HCT116 (cell line): ENCODE measurements around the gene NYAP1. TPM values are rescaled to one million over a fixed set of nuclear protein-coding genes. Genes with fewer than 3 reads are reported as not detected.

ENCODE experiments used
- ATAC-seq: fragments of 200-7000 bp; cut with Tn5 transposase; 2 replicates; pipeline ENCODE4 v1.9.1; 2020; ENCODE audit warnings: mild to moderate bottlenecking, moderate library complexity
- BruUV-seq: library from RNA; stranded (reverse); fragments of 400-500 nt; replicated peaks from 2 replicates; lab custom pipeline; 2021; lab: Mats Ljungman, UMichigan
- CTCF ChIA-PET: fragments of 300-600 bp; sonication (Branson Sonifier 250); formaldehyde crosslinking; loops from one replicate; lab custom pipeline; 2021; ENCODE audit warnings: antibody characterized with exemption; lab: Charles Lee
- POLR2A ChIA-PET: fragments of 300-600, 350-600 bp; sonication (Branson Sonifier 250); formaldehyde crosslinking; loops from one replicate; lab custom pipeline; 2021; ENCODE audit warnings: antibody characterized with exemption; lab: Charles Lee
- RAD21 ChIA-PET, 2 experiments: fragments of 300-600 bp; sonication (Branson Sonifier 250); formaldehyde crosslinking; loops; one replicate each; lab custom pipeline; 2023; ENCODE audit warnings: low total read pairs in 2 of 2; ENCODE audit not compliant: uncharacterized antibody in 2 of 2, unreplicated experiment in 2 of 2, low non-redundant PET in 1 of 2; lab: Charles Lee
- DNase-seq: peaks from one replicate; pipeline ENCODE4 v3.0.0-alpha.2; 2010; ENCODE audit warnings: low read depth, low spot score
- H2AFZ ChIP-seq: fragments of 200-600 bp; shearing (Covaris generic), sonication (generic); 2 replicates; pipeline ENCODE4 v1.6.1; 2017; ENCODE audit warnings: low read depth, mixed run types, mixed read lengths, antibody characterized with exemption, low read length; ENCODE audit not compliant: poor library complexity, severe bottlenecking
- H3K27ac ChIP-seq: 2 replicates; pipeline ENCODE4 v1.5.1; 2012; ENCODE audit warnings: low read depth, low read length
- H3K27me3 ChIP-seq: fragments of 200-600 bp; sonication (generic); 2 replicates; pipeline ENCODE4 v1.6.1; 2016; ENCODE audit warnings: mixed run types, low read length, mixed read lengths; ENCODE audit not compliant: insufficient read depth
- H3K36me3 ChIP-seq, 2 experiments: fragments of 200-500 bp in 1 of 2; fragments of 200-600 bp in 1 of 2; sonication (Bioruptor generic) in 1 of 2; sonication (generic) in 1 of 2; 2 replicates each; pipeline versions ENCODE4 v1.5.1 to v1.6.1; 2014 to 2016; ENCODE audit warnings: low read length in 2 of 2, inconsistent platforms in 1 of 2, mixed read lengths in 1 of 2, mixed run types in 1 of 2; ENCODE audit not compliant: insufficient read depth in 2 of 2, control insufficient read depth in 1 of 2
- H3K4me1 ChIP-seq, 2 experiments: fragments of 200-600 bp in 1 of 2; sonication (generic) in 1 of 2; 2 replicates each; pipeline versions ENCODE4 v1.5.1 to v1.6.1; 2012 to 2017; ENCODE audit warnings: low read length in 2 of 2, inconsistent platforms in 1 of 2, mild to moderate bottlenecking in 1 of 2, mixed read lengths in 1 of 2, mixed run types in 1 of 2, moderate library complexity in 1 of 2; ENCODE audit not compliant: insufficient read depth in 2 of 2, control insufficient read depth in 1 of 2
- H3K4me2 ChIP-seq: fragments of 200-600 bp; sonication (generic); 2 replicates; pipeline ENCODE4 v1.6.1; 2017; ENCODE audit warnings: mixed run types, low read length, mixed read lengths
- H3K4me3 ChIP-seq, 2 experiments: fragments of 200-600 bp in 1 of 2; sonication (generic) in 1 of 2; replicated peaks in 1 of 2; 2 replicates each; pipeline ENCODE4 v1.5.1; 2011 to 2016; ENCODE audit warnings: low read length in 2 of 2, control low read depth in 1 of 2, low read depth in 1 of 2, mild to moderate bottlenecking in 1 of 2, mixed read lengths in 1 of 2, mixed run types in 1 of 2
- H3K79me2 ChIP-seq: fragments of 200-600 bp; sonication (generic); 2 replicates; pipeline ENCODE4 v1.6.1; 2017; ENCODE audit warnings: mild to moderate bottlenecking, mixed run types, low read length, moderate library complexity, mixed read lengths; ENCODE audit not compliant: insufficient read depth
- H3K9ac ChIP-seq: fragments of 200-600 bp; sonication (generic); 2 replicates; pipeline ENCODE4 v1.6.1; 2016; ENCODE audit warnings: low read length, mixed read lengths
- H3K9me2 ChIP-seq: fragments of 200-600 bp; sonication (generic), shearing (Covaris generic); 2 replicates; pipeline ENCODE4 v1.6.1; 2017; ENCODE audit warnings: mixed run types, mild to moderate bottlenecking, moderate library complexity; ENCODE audit not compliant: insufficient read depth
- H3K9me3 ChIP-seq, 2 experiments: fragments of 200-500 bp in 1 of 2; fragments of 200-600 bp in 1 of 2; sonication (Bioruptor generic) in 1 of 2; sonication (generic) in 1 of 2; 2 replicates each; pipeline ENCODE4 v1.6.1; 2014 to 2017; ENCODE audit warnings: low read length in 2 of 2, mixed read lengths in 2 of 2, inconsistent platforms in 1 of 2, low read depth in 1 of 2, mild to moderate bottlenecking in 1 of 2, mixed run types in 1 of 2, moderate library complexity in 1 of 2; ENCODE audit not compliant: control insufficient read depth in 1 of 2, insufficient read depth in 1 of 2
- H4K20me1 ChIP-seq: fragments of 200-600 bp; sonication (generic), shearing (Covaris generic); 2 replicates; pipeline ENCODE4 v1.6.1; 2017; ENCODE audit warnings: mixed run types, mild to moderate bottlenecking, moderate library complexity; ENCODE audit not compliant: insufficient read depth
- CBX3 ChIP-seq: IDR thresholded peaks from 2 replicates; pipeline ENCODE4 v1.6.1; 2012; ENCODE audit warnings: low read depth
- CEBPB ChIP-seq: IDR thresholded peaks from 2 replicates; pipeline ENCODE4 v1.6.1; 2012; ENCODE audit warnings: low read depth
- CTCF ChIP-seq, 3 experiments: fragments of 200-600 bp in 1 of 3; sonication (generic) in 1 of 3; IDR thresholded peaks in 2 of 3; conservative IDR thresholded peaks in 1 of 3; 2 replicates each; pipeline ENCODE4 v1.5.1; 2012 to 2017; ENCODE audit warnings: low read depth in 2 of 3, low read length in 2 of 3, antibody characterized with exemption in 1 of 3, borderline replicate concordance in 1 of 3, control low read depth in 1 of 3, mild to moderate bottlenecking in 1 of 3, mixed read lengths in 1 of 3, mixed run types in 1 of 3, moderate library complexity in 1 of 3; ENCODE audit not compliant: insufficient read depth in 1 of 3
- EGR1 ChIP-seq: IDR thresholded peaks from 2 replicates; pipeline ENCODE4 v1.6.1; 2012; ENCODE audit warnings: low read depth
- ELF1 ChIP-seq: IDR thresholded peaks from 2 replicates; pipeline ENCODE4 v1.6.1; 2012; ENCODE audit warnings: low read depth, borderline replicate concordance
- EZH2 ChIP-seq: fragments of 200-600 bp; sonication (generic); IDR thresholded peaks from 2 replicates; pipeline ENCODE4 v1.6.1; 2017; ENCODE audit warnings: antibody characterized with exemption, mixed run types
- EZH2phosphoT487 ChIP-seq: fragments of 200-600 bp; IDR thresholded peaks from 2 replicates; pipeline ENCODE4 v1.6.1; 2018; ENCODE audit warnings: antibody characterized with exemption, borderline replicate concordance
- JUND ChIP-seq: IDR thresholded peaks from 2 replicates; pipeline ENCODE4 v1.6.1; 2012
- MAX ChIP-seq: IDR thresholded peaks from 2 replicates; pipeline ENCODE4 v1.6.1; 2012
- POLR2A ChIP-seq: IDR thresholded peaks from 2 replicates; pipeline ENCODE4 v1.7.0; 2011; ENCODE audit warnings: borderline replicate concordance; ENCODE audit not compliant: insufficient read depth, insufficient read length; ENCODE audit errors: extremely low read depth
- RAD21 ChIP-seq: IDR thresholded peaks from 2 replicates; pipeline ENCODE4 v1.6.1; 2012; ENCODE audit warnings: low read depth, mild to moderate bottlenecking
- REST ChIP-seq: IDR thresholded peaks from 2 replicates; pipeline ENCODE4 v1.6.1; 2012; ENCODE audit warnings: low read depth
- SIN3A ChIP-seq: IDR thresholded peaks from 2 replicates; pipeline ENCODE4 v1.6.1; 2012; ENCODE audit warnings: low read depth
- SP1 ChIP-seq: IDR thresholded peaks from 2 replicates; pipeline ENCODE4 v1.6.1; 2012; ENCODE audit warnings: low read depth
- SRF ChIP-seq: IDR thresholded peaks from 2 replicates; pipeline ENCODE4 v1.6.1; 2012; ENCODE audit warnings: low read depth
- TCF7L2 ChIP-seq: IDR thresholded peaks from 2 replicates; pipeline ENCODE4 v1.7.0; 2011; ENCODE audit warnings: borderline replicate concordance, inconsistent platforms; ENCODE audit not compliant: insufficient read depth, insufficient read length; ENCODE audit errors: extremely low read depth
- ZBTB33 ChIP-seq: IDR thresholded peaks from 2 replicates; pipeline ENCODE4 v1.6.1; 2011; ENCODE audit warnings: mild to moderate bottlenecking, low read length, moderate library complexity; ENCODE audit not compliant: insufficient replicate concordance; ENCODE audit errors: extremely low read depth
- ZFX ChIP-seq: fragments of 450-650 bp; IDR thresholded peaks from 2 replicates; pipeline ENCODE4 v1.6.1; 2017
- ZNF274 ChIP-seq: fragments of 200-500 bp; sonication (Bioruptor generic); IDR thresholded peaks from 2 replicates; pipeline ENCODE4 v1.6.1; 2014; ENCODE audit warnings: mild to moderate bottlenecking, low read depth, low read length, inconsistent platforms
- intact Hi-C: fragments of 100-400 bp; cut with micrococcal nuclease; formaldehyde crosslinking; loops from 2 replicates; pipeline ENCODE4 v1.10.0; 2022
- total RNA-seq: library from RNA; stranded (reverse); gene quantifications from one replicate; pipeline ENCODE4 v1.2.1, GENCODE V29; 2021; ENCODE audit not compliant: unreplicated experiment

NYAP1 gene
- total RNA-seq, 1 experiment from 2014 or later, result 6.7 TPM

- peaks cover 4 to 11% of the 10 kb centered on the region in 2 experiments; a peak in 2 of 4 replicates for H3K4me1 ChIP-seq
- ChIA-PET CTCF (no interaction called here), RAD21 (no interaction called here), POLR2A (no interaction called here)
- H3K27ac ChIP-seq, result no peak overlapping the region
- no peaks in the 10 kb centered on the region for H4K20me1 ChIP-seq
- H3K9me2 ChIP-seq, result no peaks in the 10 kb centered on the region
- no peak for ATAC-seq
- H3K4me2 ChIP-seq, result no peak overlapping the region
- H2AFZ ChIP-seq, result no peak overlapping the region
- no peaks in the 10 kb centered on the region for H3K79me2 ChIP-seq
- no peak overlapping the region for H3K9ac ChIP-seq
- DNase-seq, result no peak
- no peaks in the 10 kb centered on the region for H3K9me3 ChIP-seq
- no peak overlapping the region for H3K4me3 ChIP-seq
- intact Hi-C loops, result no loop called here
- no TSS peak for BruUV-seq
- no peak for TF ChIP-seq ZNF274
- no peak for TF ChIP-seq CEBPB
- no peak for TF ChIP-seq CBX3
- no peak for TF ChIP-seq JUND
- no peak for TF ChIP-seq EZH2phosphoT487
- TF ChIP-seq SIN3A, result no peak
- TF ChIP-seq ELF1, result no peak
- no peak for TF ChIP-seq SP1
- TF ChIP-seq CTCF (IDR thresholded peaks at IDR 0.05 in 2 of 3, conservative IDR thresholded peaks at IDR 0.05 in 1 of 3; ENCODE audit: borderline replicate concordance in 1 of 3, insufficient read depth in 1 of 3, low read depth in 2 of 3, low read length in 2 of 3), result no peak
- no peak for TF ChIP-seq POLR2A
- no peak for TF ChIP-seq ZBTB33
- TF ChIP-seq ZFX, result no peak
- TF ChIP-seq REST, result no peak
- TF ChIP-seq TCF7L2, result no peak
- no peak for TF ChIP-seq EZH2
- no peak for TF ChIP-seq MAX
- no peak for TF ChIP-seq EGR1
- TF ChIP-seq RAD21, result no peak
- TF ChIP-seq SRF, result no peak
- no peaks in the 10 kb centered on the region for H3K27me3 ChIP-seq
- no peaks in the 10 kb centered on the region for H3K36me3 ChIP-seq
Measured at GRCh38 chr7:100457033-100457432, 26.7 kb upstream of the NYAP1 start.
